Measurements from ENCODE around the gene CENPT.
"Not testable (repeated sequence)": the region's sequence is repeated elsewhere in the genome, so short reads cannot be mapped to it uniquely, and the experiment has no call there.

Gene CENPT

DNA sequence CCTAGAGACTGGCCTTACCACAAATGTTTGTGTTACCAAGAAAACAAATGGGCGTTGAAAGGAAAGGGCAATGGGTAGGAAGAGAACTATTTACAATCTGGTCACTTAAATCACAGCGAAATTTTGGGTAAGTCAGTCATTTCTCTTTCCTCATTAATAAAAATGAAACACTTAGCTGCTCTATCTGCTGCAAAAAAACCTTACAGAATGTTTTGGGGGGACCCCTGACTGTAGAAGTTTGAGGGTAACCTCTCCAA is 1.5 kb downstream of the CENPT start:
- peak overlapping the region; percentile 82 for H3K4me3 ChIP-seq (ENCODE audit: low read length)
- no peak for TF ChIP-seq ZNF274 (IDR thresholded peaks at IDR 0.05; ENCODE audit: low read depth, low read length)

DNA sequence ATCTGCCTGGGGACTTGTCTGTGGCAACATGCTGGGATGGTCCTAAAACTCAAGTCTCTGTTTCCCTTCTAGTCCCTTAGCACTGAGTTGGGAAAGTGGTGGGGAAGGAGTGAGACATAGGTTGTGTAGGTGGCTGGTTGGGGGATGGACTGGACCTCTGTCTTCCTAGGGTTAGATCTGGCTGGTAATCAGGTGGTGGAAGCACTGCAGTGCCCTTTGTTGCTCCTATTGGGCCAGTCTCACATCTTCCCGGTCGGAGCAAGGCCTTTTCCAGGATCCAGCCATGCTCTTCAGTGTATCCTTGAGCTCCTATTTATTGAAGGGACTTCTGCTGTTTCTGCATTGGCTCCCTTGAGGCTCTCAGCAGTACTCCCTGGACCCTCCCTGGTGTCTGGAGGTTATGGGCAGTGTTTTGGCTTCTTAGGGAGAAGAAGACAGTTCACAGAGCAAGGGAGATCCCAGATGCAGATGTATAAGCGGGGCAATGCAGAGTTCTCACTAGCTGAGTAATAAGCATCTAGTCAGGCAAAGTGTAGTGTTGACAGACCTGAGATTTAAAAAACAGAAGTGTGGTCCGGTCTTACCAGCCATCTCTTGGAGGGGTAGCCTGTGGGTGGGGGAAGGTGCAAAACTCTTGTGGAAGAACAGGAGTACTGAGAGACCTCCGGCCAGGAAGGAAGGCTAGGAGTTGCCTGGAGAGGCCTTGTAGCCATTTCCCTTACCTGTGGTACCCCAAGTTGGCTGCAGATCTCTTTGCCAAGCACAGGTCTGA is 2.0 kb downstream of the CENPT start:
- TF ChIP-seq ZNF274 (IDR thresholded peaks at IDR 0.05; ENCODE audit: low read depth, low read length): no peak
- peak overlapping the region; percentile 82 for H3K4me3 ChIP-seq (ENCODE audit: low read length)

DNA sequence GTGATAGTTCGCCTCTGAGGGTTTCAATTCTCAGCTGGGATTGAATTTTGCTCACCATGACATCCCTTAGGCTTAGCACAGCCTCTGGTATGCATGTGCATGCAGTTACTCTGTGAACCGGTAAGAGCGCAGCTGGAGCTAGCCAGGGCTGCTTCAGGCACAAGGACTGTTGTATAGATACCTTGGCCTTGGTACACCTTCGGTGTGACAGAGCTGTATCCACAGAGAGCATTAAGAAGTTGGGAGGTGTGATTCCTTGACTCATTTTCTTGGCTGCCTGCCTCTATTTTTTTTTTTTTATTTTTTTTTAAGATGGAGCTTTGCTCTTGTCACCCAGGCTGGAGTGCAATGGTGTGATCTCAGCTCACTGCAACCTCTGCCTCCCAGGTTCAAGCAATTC is 3.0 kb downstream of the CENPT start:
- H3K4me3 ChIP-seq (ENCODE audit: low read length): no peak overlapping the region
- no peak for TF ChIP-seq ZNF274 (IDR thresholded peaks at IDR 0.05; ENCODE audit: low read depth, low read length)

DNA sequence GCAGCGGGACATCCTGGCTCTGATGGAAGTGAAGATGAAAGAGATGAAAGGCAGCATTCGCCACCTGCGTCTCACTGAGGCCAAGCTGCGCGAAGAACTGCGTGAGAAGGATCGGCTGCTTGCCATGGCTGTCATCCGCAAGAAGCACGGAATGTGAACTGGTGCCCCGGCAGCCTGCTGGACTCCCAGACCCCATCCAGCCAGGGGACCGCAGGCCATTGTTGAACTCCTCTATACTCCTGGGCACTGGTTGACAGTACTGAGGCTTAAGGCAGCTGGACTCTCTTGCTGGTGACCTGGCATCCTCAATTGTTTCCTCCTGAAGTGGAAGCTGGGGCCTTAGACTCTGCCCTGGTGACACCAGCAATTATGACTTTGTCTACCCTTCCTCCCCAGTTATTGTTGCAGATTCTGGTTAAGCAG is 4.1 kb downstream of the CENPT start:
- TF ChIP-seq ZNF274 (IDR thresholded peaks at IDR 0.05; ENCODE audit: low read depth, low read length): no peak
- peak overlapping the region; percentile 74 for H3K4me3 ChIP-seq (ENCODE audit: low read length)

DNA sequence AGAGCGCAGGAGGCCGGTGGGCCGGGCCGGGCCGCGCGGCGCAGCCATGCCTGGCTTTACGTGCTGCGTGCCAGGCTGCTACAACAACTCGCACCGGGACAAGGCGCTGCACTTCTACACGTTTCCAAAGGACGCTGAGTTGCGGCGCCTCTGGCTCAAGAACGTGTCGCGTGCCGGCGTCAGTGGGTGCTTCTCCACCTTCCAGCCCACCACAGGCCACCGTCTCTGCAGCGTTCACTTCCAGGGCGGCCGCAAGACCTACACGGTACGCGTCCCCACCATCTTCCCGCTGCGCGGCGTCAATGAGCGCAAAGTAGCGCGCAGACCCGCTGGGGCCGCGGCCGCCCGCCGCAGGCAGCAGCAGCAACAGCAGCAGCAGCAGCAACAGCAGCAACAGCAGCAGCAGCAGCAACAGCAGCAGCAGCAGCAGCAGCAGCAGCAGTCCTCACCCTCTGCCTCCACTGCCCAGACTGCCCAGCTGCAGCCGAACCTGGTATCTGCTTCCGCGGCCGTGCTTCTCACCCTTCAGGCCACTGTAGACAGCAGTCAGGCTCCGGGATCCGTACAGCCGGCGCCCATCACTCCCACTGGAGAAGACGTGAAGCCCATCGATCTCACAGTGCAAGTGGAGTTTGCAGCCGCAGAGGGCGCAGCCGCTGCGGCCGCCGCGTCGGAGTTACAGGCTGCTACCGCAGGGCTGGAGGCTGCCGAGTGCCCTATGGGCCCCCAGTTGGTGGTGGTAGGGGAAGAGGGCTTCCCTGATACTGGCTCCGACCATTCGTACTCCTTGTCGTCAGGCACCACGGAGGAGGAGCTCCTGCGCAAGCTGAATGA is 4.8 kb downstream of the CENPT start:
- H3K4me3 ChIP-seq (ENCODE audit: low read length): peak overlapping the region; percentile 74

DNA sequence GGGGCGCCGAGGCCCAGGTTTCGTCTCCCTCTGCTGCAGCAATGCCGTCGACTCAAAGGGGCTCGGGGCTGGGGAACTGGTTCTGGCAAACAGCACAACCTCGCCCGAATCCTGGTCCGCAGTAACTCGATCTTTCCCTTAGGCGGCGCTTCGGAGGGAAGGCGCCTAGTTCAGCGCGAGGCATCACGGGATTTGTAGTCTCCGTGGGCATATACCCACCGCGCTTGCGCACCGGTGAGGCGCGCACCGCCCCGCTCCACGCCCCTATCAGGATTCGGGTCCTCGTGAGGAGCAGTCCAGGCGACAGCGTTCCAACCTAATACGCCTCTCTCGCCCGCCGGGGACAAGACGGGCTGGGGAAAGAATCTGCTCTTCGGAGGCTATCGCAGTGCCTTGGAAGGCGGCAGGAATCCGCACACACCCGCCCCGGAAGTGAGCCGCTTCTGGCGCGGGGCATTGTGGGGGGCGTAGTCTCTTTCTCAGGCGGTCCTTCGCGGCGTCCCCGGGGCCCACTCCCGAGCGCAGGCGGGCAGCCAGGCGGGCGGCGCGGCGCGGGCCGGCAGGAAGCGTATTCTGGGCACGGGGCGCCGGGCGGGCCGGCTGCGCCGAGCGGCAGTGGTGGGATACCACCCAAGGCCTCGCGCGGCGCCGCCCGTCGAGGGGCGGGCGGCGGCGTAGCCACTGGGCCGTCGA is 5.5 kb downstream of the CENPT start, which contains the start of gene THAP11:
Gene THAP11 (plus strand): TSS at position 505 of the 693 bp plus-strand sequence. CDS start 235 bp downstream, outside the sequence.
- TF ChIP-seq ZNF274 (IDR thresholded peaks at IDR 0.05; ENCODE audit: low read depth, low read length): no peak
- H3K4me3 ChIP-seq (ENCODE audit: low read length): peak within 1 kb of the TSS; percentile 74

More for the DNA sequence above, 4.8 kb downstream of the CENPT start:
- no peak for TF ChIP-seq ZNF274 (IDR thresholded peaks at IDR 0.05; ENCODE audit: low read depth, low read length)

DNA sequence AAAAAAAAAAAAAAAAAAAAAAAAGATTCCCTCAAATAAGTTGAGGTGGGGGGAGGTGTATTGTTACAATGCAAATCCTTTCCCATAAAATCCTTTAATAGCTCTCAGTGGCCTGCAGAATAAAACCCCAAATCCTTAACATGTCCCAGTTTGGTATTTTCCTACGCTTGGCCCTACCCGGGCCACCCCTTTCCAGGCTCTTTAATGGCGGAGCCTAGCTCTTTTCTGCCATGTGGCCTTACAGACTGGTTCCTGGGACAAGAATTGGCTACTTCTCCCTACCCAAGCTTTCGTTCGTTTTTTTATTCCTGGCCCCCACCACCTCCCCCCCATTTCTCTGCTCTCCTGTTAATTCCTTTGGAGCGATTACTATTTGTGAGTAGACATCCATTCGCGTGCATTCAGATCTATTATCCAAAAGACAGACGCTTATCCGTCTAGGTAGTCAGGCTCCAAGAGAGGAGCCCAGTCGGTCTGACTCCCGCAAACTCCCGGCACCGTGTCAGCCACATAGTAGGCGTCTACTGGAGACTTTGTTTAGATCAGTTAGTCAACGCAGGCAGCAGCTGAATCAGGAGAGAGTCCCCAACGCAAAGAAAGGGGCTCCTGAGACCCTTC is 6.2 kb downstream of the CENPT start:
- TF ChIP-seq ZNF274 (IDR thresholded peaks at IDR 0.05; ENCODE audit: low read depth, low read length): no peak
- H3K4me3 ChIP-seq (ENCODE audit: low read length): no peak overlapping the region; the same call in 1 of the 2 replicates

DNA sequence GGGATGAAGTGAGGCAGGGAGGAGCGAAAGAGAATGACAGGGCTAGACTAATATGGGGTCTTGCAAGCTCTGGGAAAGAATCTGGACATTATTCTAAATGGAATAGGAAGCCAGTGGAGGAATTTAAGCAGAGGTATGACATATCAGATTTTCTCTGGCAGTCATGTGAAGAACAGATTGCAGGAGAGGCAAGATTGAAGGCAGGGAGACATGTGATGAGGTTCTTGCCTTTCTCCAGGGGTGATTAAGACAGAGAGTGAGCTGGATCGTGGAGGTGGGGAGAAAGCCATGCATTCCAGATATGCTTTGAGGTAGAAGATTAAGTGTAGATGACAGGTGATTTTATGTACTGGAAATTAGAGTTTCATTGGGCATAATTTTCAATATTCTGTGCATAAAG is 9.7 kb downstream of the CENPT start:
- no peak overlapping the region for H3K4me3 ChIP-seq (ENCODE audit: low read length)
- TF ChIP-seq ZNF274 (IDR thresholded peaks at IDR 0.05; ENCODE audit: low read depth, low read length): no peak

DNA sequence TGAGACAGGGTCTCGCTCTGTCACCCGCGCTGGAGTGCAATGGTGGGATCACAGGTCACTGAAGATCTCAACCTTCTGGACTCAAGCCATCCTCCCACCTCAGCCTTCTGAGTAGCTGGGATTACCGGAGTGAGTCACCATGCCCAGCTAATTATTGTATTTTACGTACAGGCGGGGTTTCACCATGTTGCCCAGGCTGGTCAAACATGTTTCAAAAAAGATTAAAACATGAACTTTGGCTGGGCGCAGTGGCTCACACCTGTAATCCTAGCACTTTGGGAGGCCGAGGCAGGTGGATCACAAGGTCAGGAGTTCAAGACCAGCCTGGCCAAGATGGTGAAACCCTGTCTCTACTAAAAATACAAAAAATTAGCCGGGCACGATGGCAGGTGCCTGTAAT is 10.3 kb downstream of the CENPT start:
- not testable (repeated sequence) for H3K4me3 ChIP-seq (ENCODE audit: low read length)

DNA sequence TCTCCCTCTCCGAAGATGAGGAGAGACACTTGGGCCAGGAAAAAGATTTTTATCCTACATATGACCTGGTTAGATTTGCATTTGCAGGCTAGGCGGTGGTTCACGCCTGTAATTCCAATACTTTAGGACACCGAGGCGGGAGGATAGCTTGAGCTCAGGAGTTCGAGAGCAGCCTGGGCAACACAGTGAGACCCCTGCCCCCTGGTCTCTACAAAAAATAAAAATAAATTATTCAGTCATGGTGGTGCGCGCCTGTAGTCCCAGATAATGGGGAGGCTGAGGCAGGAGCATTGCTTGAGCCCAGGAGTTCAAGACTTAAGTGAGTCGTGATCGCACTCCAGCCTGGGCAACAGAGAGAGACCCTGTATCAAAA is 13.3 kb downstream of the CENPT start:
- no peak for TF ChIP-seq ZNF274 (IDR thresholded peaks at IDR 0.05; ENCODE audit: low read depth, low read length)
- H3K4me3 ChIP-seq (ENCODE audit: low read length): peak overlapping the region; percentile 63; the same call in 1 of the 2 replicates

DNA sequence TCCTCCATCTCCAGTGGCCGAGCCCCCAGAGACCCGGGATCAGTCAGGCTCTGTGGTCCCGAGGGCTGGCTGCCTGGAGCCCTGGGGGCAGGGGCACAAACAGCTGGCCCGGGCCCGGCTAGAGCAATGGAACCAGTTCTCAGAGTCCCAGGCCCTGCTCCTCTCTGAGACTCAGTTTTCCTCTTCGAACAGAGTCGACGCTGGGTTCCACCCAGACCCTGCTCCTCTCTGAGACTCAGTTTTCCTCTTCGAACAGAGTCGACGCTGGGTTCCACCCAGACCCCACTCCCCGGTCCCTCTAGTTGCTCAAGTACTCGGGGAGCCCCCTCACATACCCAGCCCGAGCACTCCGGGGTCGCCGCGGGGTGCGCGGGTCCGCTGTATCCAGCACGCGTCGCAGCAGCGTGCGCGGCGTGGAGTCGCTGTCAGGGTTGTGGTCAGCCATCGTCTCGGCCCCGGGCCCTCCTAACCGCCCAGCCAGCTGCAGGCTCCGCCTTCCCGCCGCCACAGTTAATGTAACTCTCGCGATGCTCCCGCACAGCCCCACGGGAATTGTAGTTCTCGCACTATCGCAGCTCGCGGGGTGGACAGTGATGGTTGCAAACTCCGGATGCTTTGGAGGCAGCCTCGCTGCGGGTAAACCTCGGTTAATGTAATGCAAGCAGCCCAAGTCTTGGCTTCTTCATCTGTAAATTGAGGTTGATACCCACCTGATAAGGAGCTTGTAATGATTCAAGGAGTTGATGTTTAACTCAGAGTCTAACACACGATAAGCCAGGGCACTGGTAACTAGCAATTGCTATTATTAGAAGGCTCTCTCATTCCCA is 13.9 kb downstream of the CENPT start:
- TF ChIP-seq ZNF274 (IDR thresholded peaks at IDR 0.05; ENCODE audit: low read depth, low read length): no peak
- peak overlapping the region; percentile 63 for H3K4me3 ChIP-seq (ENCODE audit: low read length)

DNA sequence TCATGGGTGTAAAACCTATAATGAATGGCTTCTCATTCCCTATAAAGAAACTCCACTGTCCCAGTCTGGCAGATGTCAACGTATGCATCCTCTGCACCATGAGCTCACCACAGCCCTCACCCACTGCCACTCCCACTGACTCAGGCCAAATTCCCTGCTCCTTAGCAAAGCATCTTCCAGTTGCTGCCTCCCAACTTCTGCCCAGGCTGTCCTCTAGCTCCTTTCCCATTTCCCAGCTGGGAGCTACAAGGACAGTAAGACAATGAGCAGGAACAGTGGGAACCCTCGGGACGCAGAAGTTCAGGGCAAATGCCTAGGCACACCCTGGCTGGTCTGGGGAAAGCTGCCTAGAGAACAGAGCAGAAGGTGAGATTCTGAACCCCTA is 14.5 kb downstream of the CENPT start:
- TF ChIP-seq ZNF274 (IDR thresholded peaks at IDR 0.05; ENCODE audit: low read depth, low read length): no peak
- H3K4me3 ChIP-seq (ENCODE audit: low read length): peak overlapping the region; percentile 63

DNA sequence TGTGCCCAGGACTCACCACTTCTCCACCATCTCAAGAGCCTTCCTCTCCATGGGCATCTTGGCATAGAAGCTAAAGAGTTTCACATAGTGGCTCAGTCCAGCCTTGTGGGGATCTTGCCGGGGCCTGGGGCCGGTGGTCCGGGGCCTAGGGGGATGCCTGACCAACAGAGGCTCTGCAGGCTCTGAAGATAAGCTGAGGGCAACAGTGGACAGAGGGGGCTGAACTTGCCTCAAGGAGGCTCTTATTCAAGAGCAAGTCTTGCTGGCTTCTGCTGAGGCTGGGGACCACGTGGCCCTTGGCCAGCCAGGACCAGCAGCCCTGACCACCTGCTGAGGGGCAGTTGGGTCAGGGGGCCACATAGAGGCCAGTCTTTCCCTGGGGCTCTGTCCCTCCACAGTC is 18.8 kb downstream of the CENPT start:
- H3K4me3 ChIP-seq (ENCODE audit: low read length): no peak overlapping the region
- no peak for TF ChIP-seq ZNF274 (IDR thresholded peaks at IDR 0.05; ENCODE audit: low read depth, low read length)
